ENCODE measurements around the gene DAW1.

Gene DAW1

DNA sequence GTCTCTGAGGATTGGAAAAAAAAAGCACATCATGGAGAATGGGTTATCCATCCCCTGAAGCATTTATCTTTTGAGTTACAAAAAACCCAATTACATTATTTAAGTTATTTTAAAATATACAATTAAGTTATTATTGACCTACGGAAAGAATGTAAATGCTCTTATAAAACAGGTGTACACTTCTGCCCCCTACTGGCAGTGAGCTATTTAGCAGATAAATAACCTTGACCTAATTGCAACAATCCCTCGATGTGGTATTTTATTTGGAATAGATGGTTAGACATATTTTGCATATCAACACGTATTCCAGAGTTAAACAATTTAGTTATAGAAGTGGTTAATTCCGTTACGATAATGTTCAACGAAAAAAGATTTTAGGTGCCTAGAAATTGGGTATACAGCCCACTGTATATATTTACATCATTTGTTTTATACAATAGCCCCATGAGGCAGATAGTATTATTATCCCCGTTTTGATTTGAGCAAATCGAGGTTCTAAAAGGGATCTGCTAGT lies 9.1 kb upstream of the DAW1 start:
- no peak for DNase-seq (ENCODE audit: low read depth in 2 of 2)

DNA sequence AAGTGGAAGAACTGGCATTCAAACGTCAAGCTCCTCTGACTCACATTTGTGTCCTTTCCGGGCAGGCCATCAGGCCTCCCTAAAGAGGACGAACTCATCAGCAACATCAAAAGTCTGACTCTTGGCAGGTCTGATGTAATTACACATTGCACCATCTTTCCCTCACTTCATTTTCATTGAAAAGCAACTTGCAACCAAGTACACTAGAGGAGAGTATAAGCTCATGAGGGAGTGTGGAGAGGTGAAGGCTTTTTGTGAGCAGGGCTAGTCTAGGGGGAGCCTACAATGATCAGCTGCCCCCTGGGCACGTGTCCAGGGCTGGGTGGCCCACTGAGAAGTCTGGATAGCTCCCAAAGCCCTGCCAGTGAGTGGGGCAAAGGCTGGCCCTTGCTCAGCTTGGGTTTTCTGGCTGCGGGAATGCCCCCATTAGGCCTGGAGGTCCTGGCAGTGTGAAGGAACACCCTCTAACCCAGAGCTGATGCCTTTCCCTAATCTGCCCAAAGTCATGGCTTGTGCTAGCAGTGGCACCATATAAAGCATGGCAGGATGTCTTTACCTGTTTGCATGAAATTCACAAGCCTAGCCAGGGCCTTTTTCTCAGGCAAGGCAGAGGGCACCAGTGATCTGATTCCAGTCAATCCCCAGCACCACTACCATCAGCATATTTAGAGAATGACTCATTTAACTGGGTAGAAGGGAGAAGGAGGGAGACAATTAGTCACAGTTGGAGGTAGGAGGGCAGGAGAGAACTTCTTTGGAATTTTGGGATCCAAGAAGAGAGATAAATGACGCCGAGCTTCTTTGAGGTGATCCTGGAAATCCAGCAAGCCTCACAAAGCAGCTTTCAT lies 8.5 kb upstream of the DAW1 start:
- no peak for DNase-seq (ENCODE audit: low read depth in 2 of 2)

DNA sequence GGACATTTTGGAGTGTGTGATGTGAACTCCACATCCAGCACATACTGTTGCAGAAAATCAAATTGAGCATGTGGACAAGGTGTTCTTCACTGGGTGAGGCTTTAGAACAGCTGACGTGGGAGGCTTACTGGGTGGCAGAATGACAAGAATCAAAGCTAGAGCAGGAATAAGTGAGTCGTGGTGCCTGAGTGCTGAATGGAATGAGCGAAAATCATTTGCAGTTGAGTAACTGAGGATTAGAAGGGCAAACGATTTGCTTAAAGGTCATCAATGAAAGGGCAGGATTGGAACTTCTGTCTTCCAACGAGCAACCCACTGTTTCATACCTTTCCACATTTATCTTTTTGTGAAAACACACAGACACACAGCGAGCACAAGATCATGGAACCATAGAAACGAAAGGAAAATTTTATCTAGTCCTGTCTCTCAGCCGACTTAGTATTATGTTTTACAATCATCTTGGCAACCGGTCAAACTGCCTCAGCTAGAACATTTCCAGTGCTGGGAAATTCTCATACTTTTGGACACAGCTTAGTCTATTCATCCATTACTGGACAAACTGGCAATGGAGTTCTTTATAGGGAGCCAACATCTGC lies 7.2 kb upstream of the DAW1 start:
- no peak for DNase-seq (ENCODE audit: low read depth in 2 of 2)

DNA sequence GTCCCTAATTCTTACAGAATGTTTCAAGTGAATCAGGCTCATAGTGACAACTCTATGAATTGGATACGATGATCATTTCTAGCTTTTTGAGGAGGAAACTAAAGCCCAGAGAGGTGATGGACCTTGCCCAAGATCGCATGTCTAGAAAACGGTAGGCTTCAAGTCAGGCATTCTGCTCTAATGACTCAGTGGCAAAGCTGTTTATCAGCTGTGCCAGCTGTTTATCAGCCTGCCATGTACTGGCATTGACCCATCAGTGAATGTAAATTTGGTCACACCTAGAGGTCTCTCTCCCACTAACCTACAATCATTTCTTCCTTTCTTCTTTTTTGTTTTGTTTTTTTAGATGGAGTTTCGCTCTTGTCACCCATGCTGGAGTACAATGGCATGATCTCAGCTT lies 6.1 kb upstream of the DAW1 start:
- DNase-seq (ENCODE audit: low read depth in 2 of 2): no peak

DNA sequence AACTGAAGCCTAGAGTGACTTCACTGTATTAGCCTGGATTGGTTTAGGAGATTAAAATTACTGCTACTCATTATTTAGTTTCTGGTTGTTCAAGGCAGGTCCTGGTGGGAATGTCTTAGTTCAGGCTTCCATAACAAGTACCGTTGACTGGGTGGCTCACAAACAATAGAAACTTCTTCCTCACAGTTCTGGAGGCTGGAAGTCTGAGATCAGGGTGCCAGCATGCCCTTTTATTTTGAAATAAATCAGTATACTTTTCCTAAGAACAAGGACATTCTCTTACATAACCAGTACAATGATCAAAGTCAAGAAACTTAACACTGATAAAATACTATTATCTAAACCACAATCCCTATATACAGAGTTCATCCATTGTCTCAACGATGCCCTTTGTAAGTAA lies 4.0 kb upstream of the DAW1 start:
- DNase-seq (ENCODE audit: low read depth in 2 of 2): no peak

DNA sequence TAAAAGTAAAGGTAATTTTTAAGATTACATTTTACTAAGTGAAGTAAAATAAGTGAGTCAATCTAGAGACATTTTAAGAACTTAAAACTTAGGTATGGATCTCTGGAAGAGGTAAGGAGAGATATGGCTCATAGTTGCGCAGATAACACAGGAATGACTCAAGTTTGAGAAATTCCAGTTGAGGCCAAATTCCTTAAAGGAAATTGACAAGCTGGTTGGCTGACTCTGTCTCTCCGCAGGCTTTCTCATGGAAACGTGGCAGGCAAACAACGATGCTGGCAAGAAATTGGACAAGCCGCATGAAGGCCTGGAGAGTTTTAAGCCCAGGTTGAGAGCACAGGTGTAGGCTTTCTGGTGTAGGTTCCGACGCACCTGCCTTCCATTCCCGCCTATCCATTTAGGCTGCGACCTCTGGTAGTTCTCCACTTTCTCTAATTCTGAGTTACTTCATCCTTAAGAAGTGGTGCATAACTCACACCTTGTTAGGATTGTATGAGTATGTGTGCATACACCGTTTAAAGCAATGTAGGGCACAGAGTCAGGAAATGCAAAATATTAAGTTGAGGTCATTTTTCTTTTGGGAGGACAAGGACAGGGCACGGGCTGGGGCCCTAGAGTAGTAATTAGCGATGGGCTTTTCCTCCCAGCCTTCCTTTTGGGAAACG lies 589 bp upstream of the DAW1 start:
- no peak for DNase-seq (ENCODE audit: low read depth in 2 of 2)

DNA sequence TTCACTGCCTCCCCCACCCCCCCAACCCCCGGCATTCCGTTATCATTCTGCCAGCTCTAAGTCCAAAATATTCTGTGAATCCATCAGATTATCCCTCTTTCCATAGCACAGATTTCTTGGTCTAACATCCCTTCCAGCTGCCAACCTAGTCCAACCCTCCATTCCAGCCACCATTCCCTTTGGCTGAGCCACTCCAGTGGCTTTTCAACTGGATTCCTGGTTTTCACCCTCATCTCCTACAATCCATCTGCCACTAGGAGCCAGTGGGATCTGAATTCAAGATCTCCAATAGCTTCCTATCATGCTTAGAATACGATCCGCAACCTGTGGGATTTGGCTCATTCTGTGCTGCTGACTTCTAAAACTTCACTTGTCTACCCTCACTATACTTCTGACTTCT lies 1.2 kb downstream of the DAW1 start:
- no peak for DNase-seq (ENCODE audit: low read depth in 2 of 2)

DNA sequence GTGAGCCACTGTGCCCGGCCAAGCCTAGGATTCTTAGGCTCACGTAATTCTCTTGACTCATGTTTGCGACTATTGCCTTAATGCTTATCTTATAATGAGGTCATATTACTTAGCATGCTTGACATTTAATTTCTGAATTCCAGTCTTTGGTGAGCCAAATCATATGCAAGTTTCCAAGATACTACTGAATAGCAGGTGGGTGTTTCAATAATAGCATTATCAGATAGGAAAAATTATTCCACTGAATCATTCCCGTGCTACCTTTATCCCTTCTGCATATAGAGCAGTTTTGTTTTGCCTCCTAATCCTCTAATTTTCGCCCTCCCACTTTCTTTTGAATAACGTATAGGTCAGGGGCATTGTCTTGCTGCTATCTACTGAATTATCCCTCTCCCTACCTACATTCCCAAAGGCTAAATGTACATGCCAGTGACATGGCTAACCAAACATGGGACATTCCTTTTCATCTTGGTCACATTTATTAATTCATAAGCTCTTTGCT lies 4.9 kb downstream of the DAW1 start:
- DNase-seq (ENCODE audit: low read depth in 2 of 2): no peak

DNA sequence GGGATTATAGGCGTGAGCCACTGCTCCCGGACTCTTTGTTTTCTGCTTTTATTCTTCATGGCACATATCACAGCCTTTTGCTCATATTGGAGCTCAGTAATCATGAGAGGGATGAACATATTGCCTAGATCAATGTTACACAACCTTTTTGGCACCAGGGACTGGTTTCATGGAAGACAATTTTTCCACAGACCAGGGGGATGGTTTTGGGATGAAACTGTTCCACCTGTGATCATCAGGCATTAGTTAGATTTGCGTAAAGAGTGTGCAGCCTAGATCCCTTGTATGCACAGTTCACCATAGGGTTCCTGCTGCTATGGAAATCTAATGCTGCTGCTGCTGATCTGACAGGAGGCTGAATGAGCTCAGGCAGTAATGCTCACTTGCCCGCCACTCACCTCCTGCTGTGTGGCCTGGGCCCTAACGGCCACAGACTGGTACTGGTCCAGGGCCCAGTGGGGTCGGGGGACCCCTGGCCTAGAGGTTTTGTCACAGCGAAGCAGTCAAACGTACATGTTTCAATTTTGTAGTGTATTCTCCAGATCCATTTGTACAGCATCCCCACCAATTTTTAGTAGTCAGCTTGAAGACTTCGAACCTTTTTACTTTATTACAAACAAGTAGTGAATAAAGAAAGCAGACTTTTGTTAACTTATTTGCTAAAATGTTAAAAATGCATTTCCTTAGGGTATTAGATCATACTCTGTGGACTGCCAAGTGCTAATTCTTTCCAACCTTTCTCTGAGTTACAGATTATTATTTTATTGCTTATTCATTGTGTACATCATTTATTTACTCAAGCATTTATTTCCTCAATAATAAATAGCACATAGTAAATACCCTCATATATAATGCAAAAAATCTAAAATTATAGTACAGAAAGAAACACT lies 6.2 kb downstream of the DAW1 start:
- no peak for DNase-seq (ENCODE audit: low read depth in 2 of 2)

DNA sequence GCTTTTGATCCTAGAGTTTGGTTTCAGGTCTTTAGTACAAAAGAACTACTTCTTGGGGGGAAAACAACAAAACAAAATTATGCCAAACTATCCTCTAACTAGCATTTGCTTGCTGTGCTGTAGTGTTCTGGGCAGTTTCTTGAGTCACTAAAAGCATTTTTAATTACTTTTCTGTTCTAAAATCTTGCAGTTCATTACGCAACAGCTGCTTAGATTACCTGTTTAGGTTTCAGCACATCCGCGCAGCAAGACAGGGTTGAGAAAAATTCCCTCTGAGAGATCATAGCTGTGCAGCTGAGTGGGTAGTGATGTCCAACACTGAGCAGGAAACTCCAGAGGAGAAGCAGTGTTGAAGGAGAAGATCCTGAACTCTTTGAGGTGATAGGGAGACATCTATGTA lies 9.0 kb downstream of the DAW1 start:
- no peak for DNase-seq (ENCODE audit: low read depth in 2 of 2)

DNA sequence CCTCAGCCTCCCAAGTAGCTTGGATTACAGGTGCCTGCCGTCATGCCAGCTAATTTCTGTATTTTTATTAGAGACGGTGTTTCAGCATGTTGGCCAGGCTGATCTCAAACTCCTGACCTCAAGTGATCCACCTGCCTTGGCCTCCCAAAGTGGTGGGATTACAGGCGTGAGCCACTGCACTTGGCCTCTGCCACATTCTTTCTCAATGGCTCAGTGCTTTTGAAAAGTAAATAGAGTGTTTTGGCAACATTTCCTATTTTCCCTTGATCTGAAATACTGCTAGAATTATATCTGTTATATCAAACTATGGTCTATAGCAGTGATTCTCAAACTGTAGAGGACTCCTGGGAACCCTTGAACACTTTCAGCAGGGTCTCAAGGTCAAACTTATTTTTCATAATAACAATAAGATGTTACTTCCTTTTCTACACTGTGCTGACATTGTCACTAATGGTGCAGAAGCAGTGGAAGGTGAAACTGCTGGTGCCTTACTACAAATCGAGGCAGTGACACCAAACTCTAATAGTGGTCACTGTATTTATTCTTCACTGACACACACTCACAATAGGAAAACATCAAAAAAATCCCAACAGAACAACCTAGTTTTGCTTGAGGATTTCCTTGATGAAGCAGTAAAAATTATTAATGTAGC lies 10.6 kb downstream of the DAW1 start:
- DNase-seq (ENCODE audit: low read depth in 2 of 2): no peak

DNA sequence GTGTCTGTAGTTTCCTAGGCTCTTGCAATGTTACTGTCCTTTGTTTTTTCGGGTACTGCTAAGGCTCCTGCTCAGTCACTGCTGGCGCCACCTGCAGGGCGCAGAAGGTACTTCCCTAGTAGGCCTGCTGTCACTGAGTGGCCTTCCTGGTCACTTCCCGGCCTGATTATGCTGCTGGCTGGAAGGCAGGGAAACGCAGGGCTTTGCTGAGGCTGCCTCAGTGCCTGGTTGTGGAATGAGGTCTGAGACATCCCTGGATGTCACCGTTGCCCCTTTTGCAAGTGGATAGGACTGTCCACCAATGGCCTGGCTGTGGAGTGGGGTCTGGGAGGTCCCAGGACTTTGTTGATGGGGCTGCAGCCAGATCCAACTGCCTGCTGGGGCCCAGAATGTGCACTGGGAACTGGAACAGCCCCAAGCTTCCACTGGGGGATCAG lies 13.1 kb downstream of the DAW1 start:
- DNase-seq (ENCODE audit: low read depth in 2 of 2): no peak

DNA sequence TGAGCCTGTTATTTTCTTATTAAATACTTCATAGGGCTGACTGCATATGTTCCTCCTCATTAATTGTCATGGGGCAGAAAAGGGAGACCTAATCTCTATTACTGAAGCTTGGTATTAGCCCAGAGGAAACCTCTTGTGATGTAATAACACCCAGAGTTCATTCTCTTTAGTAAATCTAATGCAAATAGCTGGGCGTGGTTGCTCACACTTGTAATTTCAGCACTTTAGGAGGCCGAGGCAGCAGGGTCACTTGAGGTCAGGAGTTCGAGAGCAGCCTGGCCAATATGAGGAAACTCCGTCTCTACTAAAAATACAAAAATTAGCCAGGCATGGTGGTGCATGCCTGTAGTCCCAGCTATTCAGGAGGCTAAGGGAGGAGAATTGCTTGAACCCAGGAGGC lies 14.7 kb downstream of the DAW1 start:
- DNase-seq (ENCODE audit: low read depth in 2 of 2): no peak

DNA sequence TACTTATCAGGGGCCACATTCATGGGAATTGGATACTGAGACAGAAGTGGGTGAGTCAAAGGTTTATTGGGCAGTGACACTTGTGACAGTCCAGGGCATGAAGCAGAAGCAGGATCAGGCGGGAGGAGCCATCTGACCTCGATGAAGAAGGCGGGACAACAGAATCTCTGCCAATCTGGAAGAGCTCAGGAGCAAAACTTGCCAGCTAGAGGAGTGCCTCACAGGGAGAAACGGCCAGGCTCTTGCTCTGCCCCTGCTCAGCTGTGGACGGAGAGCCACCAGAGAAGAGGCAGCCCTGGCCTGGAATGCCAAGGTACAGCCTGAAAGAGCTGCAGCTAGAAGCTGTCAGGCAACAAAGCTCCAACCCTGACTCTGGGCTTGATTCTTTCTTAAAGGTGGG lies 16.9 kb downstream of the DAW1 start:
- no peak for DNase-seq (ENCODE audit: low read depth in 2 of 2)

DNA sequence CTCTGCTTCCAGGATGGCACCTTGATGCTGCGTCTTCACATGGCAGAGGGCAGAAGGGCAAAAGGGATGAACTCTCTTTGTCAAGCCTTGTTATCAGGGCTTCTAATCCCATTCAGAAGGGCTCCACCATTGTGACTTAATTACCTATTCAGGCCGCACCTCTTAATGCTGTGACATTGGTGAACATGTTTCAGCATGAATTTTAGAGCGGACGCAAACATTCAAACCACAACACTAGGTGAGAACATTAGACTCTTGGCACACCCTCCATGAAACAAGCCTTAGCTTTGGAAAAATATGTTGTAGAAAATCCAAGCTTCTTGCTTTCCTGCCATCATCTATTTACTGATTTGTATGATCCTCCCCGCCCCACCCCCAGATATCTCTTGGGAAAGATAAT lies 17.9 kb downstream of the DAW1 start:
- DNase-seq (ENCODE audit: low read depth in 2 of 2): no peak

DNA sequence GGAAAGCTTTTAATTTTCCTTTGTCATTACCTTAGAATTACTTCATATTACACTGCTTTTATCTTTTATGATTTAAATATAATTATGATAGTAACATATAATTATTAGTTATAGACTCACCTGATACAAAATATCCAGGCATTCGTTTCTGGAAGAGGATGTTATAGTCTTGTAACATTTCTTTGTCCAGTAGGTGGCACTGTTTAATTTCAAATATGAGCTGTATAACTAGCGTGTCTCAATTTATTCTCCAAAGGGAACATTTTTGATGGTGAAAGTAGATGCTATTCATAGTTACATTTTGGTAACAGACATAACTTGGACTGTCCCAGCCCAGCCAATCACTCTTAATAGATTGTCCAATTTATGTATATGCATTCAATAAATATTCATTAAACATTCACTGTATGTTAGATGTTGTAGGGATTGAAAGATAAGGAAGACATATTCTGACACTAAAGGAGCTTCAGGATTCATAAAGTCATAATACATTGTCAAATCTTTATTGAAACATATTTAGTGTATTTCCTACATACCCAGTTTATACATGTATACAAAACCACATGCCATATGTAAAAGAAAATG lies 19.2 kb downstream of the DAW1 start:
- DNase-seq (ENCODE audit: low read depth in 2 of 2): no peak

DNA sequence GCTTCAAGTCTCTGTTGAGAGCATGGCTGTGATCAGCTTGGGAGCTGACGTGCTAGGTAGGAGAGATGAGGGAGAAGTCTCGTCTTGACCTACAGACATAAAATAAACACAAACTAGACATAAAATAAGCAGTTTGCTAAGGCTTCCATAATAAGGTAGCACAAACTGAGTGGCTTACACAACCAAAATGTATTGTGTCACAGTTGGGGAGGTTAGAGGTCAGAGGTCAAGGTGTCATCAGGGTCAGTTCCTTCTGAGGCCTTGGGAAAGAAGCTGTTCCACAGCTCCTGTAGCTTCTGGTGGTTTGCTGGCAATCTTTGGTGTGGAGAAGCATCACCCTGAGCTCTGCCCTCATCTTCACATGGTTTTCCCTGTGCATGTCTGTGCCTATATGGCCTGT lies 20.2 kb downstream of the DAW1 start:
- no peak for DNase-seq (ENCODE audit: low read depth in 2 of 2)

DNA sequence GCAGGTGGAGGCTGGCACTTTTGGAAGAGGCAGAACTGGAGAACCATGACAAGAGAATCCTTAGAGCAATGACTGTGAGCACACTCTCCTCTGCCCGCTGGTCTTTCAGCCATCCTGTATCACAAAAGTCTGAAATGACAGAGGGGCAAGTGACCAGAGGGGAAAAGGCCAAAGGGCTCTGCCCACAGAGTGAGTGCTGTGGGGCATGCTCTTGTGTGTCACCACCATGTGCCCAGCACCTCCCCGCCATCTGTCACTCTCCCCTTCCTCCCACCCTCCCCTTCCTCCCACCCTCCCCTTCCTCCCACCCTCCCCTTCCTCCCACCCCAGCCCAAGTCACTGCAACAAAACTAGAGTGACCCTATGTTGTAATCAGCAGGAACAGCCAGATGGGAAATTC lies 31.9 kb downstream of the DAW1 start:
- DNase-seq (ENCODE audit: low read depth in 2 of 2): no peak

DNA sequence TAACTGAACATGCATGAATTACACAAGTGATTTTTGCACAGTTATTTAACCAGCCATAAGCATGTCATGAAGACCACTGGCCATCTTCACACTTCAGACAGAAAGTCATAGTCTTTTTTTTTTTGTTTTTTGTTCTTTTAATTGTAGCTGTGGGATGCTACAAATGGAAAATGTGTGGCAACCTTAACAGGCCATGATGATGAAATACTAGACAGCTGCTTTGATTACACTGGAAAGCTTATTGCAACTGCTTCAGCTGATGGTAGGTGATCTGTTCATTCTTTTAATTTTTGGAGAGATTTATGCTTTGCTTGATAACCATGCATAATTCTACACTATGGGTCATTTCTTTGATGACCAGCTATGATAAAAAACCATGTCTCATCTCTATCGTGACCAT lies 35.6 kb downstream of the DAW1 start:
- DNase-seq (ENCODE audit: low read depth in 2 of 2): no peak

DNA sequence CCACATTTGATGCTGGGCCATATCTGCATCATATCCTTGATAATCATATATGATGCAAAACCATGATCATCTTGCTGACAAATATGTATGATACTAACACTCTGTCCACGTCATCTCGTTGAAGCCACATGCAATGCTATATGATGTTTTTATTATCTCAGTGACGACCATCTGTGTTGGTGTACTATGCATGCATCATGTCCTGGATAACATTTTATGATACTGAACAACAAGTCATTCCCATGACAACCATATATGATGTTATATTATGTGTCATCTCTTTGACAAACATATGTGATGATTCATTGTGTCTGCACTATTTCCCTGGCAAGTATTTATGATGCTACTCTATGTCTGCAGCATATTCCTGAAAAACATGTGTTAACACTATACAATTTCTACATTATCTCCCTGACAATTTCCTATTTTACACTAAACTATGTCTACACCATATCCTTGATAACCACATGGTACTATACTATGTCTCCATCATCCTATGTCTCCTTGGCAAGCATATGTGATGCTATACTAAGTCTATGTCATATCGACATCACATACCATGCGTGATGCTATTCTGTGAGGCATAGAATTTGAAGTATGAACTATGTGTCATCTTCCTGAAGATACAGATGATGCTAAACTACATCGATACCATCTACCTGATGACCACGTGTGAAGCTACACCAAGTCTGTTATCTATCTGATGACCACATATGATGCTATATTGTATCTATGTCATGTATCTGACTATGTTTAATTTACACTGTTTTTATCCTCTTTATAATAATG lies 37.0 kb downstream of the DAW1 start:
- no peak for DNase-seq (ENCODE audit: low read depth in 2 of 2)

Data from activated CD8-positive, alpha-beta memory T cell treated with anti-CD3 and anti-CD28 coated beads for 4 hours (primary cell).